ENCODE results near the gene ITCH.

DNA sequence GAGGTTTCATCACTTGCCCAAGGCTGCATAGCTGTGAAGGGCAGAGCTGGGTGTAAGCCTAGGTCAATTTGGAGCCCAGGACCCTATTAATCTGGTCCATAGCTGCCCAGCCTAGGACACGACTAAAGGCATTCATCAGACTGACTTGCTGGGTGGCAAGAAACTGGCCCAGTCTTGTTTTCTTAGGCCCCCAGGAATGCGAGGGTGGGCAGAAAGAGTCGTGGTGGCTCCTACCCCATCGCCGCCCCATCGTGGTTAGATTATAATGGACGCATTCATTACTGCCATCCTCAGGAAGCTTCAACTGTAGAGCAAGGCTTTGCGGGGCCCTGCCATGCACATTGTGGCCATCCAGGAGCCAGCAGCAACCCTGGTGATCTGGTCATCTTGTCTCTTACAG lies 169.2 kb downstream of the ITCH start:
- TF ChIP-seq, protein P1, sequence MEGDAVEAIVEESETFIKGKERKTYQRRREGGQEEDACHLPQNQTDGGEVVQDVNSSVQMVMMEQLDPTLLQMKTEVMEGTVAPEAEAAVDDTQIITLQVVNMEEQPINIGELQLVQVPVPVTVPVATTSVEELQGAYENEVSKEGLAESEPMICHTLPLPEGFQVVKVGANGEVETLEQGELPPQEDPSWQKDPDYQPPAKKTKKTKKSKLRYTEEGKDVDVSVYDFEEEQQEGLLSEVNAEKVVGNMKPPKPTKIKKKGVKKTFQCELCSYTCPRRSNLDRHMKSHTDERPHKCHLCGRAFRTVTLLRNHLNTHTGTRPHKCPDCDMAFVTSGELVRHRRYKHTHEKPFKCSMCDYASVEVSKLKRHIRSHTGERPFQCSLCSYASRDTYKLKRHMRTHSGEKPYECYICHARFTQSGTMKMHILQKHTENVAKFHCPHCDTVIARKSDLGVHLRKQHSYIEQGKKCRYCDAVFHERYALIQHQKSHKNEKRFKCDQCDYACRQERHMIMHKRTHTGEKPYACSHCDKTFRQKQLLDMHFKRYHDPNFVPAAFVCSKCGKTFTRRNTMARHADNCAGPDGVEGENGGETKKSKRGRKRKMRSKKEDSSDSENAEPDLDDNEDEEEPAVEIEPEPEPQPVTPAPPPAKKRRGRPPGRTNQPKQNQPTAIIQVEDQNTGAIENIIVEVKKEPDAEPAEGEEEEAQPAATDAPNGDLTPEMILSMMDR (IDR thresholded peaks at IDR 0.05; ENCODE audit: control extremely low read depth in 1 of 3, insufficient read depth in 1 of 3, low read depth in 1 of 3, low read length in 3 of 3): no peak
- no peak for TF ChIP-seq RBBP5 (IDR thresholded peaks at IDR 0.05; ENCODE audit: borderline replicate concordance, low read depth, low read length)
